Cerebellar nuclear complex (tissue), 1 donor: ENCODE data around the gene ELAC1.

ENCODE experiments used
- DNase-seq, 2 experiments: peaks; one replicate each; lab custom pipeline; 2025; lab: John Stamatoyannopoulos, UW

The ELAC1 gene

DNA sequence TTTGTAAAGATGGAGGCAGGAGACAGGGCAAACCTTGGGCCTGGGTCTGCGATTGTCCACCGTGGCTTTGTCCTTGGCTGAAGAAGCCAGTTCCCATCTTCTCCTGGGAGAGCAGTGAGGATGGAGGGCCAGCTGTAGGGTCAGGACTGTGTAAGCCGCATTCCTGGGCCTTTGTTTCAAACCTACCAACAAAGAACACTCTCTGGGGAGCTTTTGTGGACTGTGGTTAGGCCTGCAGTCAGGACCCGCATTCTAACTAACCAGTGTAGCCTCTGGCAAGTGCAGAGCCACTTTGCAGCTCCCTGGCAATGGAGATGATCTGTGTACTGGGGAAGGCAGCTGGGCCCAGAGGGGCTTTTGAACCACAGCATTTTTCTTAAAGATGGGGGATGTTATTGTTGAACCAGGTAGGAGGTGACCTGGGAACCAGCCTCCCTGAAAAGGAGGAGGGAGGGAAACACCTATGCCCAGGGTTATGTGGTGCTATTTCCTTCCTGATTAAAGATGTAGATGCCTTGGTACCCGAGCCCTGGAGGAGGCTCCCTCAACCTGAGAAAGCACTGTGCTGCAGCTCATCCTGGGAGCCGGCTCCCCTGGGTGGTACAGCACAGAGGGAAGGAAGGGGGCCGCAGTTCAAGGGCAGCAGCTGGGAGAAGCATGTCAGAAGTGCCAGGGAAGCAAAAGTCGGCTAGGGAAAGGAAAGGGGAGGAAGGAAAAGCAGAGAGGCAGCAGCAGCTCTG is 49.5 kb downstream of the ELAC1 start:
- no peak for DNase-seq

DNA sequence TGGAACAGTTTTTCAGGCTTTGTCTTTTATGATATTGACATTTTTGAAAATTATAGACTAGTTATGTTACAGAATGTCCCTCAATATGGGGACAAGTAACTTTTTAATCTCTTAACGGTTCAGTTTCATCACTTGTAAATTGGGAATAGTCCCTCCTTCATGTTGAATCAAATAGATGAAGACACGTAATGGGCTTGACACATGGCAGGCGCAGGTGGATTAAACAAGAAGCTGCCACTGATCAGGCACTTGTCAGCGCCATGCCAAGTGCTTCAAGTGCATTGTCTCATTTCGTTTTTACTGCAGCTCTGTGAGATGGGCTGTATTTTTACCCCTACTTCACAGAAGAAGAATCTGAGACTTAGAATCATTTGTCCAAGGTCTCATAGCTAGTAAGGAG is 52.7 kb downstream of the ELAC1 start:
- peak in 1 of 2 experiments; percentile 16 for DNase-seq

DNA sequence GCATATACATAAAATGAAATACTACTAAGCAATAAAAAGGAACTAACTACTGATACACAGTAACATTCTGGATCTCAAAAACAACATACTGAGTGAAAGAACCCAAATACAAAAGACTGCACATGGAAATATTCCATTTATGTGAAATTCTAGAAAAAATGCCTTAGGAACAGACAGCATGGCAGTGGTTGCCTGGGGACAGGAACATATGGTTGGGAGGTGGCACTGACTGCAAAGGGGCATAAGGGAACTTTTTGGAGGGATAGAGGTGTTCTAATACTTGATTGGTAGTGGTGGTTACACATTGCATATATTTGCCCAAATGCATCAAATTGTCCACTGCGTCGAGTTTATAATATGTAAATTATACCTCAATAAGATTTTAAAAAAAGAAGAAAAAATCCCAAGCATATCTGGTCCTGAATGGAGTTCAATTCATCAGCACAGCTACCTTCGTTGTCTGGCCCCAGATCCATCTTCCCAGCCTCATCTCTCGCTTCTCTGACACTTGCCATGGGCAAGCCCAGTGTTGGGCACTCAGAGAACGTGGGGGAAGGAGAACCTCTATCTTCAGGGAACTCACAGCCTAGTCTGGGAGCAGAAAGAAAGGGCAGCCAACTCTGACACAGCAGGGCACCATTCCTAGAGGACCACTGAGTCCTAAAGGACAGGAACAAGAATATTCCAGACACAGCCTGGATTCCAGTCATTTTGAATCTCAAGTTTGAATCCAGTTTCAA is 53.6 kb downstream of the ELAC1 start:
- no peak for DNase-seq

DNA sequence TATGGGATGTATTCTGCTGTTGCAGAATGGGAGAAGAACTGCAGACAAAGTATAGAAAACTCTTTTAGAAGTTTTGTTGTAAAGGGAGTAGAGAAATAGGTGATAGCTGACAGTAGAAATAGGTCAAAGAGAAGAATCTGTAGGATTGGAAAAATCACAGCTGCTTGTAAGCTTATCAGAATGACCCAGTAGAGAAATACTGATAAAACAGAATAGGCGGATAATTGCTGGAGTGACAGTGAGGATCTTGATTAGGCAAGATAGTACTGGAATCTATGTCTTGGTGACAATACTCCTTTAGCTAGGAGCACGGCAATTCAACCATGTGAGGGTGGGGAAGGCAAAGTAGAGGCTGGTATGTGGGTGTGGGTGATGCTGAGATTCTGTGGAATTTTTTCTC is 57.7 kb downstream of the ELAC1 start:
- no peak for DNase-seq

DNA sequence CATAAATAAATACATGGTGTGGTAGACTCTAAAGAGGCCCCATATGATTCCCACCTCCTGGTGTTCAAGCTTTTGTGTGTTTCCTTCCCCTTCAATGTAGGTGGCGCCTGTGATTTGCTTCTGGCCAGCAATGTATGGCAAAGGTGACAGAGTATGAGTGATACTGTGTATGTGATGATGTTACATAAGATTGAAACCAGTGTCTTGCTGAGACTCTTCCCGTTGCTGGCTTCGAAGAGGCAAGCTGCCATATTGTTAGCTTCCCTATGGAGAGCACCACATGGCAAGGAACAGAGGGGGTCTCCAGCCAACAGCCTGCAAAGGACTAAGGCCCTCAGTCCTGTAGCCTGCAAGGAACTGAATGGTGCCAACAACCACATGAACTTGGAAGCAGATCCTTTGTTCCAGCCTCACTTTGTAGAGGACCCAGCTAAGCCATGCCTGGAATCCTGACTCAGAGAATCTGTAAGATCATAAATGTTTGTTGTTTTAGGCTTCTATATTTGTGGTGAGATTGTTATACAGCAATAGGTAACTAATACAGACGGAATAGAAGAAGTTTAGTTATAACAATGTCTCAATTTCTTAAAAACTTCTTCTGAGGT is 60.5 kb downstream of the ELAC1 start:
- peak; percentile 57 to 81 for DNase-seq

DNA sequence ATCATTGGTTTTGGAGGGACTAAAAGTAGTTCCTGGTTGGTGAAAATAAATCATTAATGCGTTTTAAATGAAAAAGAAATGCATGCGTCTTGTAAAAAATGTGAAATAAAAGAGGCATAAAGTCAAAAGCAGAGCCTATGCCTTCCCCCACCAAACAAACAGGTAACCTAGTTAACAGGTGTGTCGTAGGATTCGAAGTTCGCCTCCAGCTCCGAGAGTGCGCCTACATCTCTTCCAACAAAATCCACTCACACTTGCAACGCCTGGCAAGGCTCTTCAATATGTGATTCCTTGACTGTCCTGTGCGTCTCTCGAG is 61.5 kb downstream of the ELAC1 start:
- no peak for DNase-seq

DNA sequence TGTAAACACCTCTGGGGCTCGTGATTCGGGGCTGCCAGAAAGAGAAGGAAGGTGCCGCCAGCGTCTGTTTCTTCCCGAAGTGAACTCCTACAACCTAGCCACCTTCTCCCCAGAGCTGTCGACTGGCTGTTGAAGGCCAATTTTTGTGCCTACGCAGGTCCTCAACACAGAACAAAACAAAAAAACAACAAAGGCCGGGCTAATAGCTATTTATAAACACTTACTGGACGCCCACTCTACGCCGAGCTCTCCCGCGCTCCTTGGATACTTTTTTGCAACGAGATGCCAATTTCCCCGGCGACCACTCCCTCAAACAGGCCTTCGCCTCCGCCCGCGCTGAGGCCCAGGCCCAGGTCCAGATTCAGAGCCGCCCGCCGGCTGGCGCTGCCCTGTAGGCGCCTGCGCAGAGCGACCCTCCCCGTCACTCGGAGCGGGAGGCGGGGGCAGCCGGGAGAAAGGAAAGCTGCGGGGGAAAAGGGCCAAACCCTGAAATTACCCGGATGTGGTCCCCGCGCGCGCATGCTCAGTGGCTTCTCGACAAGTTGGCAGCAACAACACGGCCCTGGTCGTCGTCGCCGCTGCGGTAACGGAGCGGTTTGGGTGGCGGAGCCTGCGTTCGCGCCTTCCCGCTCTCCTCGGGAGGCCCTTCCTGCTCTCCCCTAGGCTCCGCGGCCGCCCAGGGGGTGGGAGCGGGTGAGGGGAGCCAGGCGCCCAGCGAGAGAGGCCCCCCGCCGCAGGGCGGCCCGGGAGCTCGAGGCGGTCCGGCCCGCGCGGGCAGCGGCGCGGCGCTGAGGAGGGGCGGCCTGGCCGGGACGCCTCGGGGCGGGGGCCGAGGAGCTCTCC is 62.1 kb downstream of the ELAC1 start, which contains the start of gene SMAD4:
SMAD4 (plus strand) TSS at position 520 of the 843 bp plus-strand sequence. CDS start 16,834 bp downstream, outside the sequence.
- DNase-seq, result peak; percentile 26 to 78

DNA sequence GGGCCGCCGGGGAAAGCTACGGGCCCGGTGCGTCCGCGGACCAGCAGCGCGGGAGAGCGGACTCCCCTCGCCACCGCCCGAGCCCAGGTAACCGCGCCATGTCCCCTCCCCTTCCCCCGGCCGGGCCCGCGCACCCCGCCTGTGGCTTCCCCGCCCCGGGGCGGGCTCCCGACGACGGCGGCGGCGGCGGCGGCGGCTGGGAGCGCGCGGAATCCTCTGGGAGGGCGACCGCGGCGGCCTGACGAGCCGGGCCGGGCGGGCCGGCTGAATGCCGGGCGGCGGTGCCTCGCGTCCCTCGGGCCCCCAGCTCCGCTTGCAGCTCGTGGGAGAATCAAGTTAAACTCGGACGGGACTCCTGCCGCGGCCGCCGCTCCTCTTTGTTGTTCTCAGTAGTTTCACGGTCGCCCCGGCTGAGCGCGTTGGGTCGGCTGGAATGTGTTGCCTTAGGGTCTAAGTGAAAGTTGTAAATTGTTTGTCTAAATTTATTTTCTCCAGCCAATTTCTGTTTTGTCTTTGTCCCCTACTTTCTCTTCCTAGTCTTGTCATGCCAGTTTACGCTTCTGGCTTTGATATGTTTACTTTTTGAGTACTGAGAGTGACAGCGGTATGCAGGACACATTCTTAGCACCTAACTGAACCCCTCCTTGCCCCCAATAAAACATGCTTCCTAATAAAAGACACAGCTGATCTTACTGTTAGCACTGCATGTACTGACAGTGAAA is 62.9 kb downstream of the ELAC1 start:
- no peak for DNase-seq

DNA sequence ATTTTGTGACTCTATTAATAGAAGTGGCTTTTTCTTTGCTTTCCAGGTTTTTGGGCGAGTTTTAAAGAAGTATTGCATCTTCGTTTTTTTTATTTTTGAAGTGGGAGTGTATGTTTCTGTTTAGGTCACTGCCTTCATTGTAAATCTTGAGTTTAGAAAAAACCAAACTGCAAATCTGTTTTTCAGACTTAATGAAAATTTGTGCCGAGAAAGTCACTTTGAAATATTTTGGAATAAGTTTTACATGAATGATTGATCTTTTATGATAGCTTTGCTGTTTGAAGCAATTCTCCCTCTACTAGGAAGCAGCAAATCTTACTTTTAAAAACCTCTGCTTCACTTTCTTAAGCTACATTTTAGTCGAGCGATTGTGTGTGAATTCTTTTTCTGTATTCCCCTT is 64.4 kb downstream of the ELAC1 start:
- DNase-seq, result no peak

DNA sequence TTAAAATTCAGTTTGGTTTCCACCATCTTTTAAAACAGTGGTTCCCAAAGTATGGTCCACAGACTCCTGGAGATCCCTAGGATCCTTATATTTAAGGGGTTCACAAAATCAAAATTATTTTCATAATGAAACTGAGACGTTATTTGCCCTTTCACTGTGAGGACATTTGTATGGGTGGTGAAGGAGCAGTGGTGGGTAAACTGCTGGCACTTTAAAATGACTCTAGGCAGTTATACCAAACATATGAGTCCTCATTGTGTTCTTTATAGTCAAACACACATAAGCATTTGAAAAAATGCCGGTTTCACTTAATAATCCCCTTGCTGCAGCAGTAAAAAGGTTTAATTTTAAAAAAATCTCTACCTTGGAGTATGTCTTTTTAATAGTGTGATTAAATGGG is 69.4 kb downstream of the ELAC1 start:
- DNase-seq, result no peak
